SW480 (cell line): ENCODE data around the gene GPR137C.
A peak's percentile ranks its signal among the peaks of the same experiment; 100 is the strongest.

Experiments
- DNase-seq: peaks from one replicate; pipeline ENCODE4 v3.0.0-alpha.2; 2016; ENCODE audit warnings: low spot score

Gene GPR137C

DNA sequence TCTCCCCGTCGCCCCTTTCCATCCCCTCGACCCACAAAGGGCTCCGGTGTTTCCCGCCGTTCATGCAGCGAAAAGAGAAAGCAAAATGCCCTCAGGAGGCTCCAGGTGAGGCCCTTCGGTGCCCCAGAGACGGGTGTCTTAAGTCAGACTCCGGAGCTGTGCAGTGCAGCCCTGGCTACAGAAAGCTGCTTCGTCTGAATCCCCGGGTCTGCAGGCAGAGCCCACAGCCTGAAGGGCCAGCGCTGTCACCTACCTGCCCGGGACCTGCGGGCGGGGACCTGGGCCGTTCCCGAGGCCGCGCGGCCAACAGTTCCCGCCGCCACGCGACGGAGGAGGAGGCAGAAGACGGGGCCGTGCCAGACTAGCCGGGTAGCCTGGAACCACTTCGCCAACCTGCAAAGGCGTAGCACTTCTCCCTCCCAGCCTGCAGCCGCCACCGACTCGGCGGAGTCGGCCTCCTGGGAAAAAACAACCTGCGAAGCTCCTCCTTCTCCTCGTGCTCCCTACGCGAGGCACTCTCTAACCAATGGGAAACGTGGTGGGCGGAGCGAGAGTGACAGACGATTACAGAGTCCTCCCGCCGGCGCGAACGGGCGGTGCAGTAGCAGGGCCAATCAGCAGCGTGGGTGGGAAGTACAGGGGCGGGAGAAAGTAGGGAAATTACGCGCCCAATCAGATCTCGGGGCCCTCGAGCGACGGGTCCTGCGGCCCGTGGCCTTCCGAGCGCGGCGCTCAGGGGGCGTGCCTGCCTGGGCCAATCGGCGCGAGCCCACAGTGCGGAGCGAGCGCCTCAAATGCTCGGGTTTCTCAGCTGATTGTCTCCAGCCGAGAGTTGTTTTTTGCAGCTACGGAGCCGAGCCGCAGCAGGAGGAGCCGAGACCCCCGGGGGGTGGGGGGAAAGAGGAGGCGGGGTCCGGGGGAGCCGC is at the start of gene GPR137C, which contains the start of gene TXNDC16:
Gene GPR137C, plus strand, starts transcription at position 774 of the 926 bp plus-strand sequence. CDS start 312 bp downstream, outside the sequence.
Gene TXNDC16, minus strand, starts transcription at position 443 of the 926 bp plus-strand sequence. CDS start 8,948 bp downstream, outside the sequence.
- DNase-seq, result peak; percentile 99

DNA sequence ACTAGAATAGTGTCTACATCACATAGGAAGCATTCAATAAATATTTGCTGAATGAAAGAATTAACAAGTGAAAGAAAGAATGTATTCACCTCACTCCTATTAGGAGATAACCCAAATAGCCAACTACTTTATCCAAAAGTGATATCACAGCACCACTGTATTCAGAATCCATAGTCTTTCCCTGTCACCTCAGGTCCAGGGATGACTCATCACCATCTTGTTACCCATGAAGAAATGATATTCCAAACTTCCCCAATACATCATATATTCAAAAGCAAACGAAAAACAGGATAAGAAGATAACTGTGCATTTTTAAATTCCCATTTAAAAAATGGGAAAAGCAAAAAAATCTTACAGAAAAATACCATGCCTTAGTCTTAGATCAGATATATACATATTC is 39.4 kb upstream of the GPR137C start:
- DNase-seq, result no peak

DNA sequence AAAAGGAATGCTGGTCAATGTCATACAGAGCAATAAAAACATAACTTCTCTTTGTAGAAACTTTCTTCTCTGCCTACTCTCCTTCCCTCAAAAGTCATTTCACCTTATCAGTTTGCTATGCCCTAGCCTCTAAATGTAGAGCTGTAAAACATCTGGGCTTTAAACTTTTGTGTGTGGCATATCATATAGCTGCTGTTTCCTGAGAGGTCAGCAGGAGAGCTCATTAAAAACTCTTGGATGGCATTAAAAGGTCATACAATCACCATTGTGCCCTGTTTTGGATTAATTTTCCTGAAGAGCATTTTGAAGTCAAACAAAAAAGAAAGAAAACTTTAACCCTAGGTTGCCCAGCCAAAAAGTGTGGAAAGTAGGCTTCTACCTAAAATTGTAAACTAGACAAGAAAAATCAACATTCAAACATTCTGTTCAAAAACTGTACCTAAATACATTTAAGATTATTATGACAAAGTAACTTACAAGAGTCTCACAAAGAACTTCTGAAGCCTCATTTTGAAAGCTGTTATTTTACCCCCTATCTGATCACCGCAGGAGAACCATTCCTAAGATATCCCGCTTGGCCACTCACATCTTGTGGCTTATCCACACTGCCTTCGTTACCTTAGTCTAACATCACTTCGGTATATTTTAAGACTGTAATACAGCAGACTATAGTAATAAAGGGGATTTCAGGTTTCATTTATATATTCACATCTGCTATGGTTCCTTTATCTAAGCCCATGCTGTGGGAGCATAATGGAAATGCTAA is 38.4 kb upstream of the GPR137C start:
- no peak for DNase-seq

DNA sequence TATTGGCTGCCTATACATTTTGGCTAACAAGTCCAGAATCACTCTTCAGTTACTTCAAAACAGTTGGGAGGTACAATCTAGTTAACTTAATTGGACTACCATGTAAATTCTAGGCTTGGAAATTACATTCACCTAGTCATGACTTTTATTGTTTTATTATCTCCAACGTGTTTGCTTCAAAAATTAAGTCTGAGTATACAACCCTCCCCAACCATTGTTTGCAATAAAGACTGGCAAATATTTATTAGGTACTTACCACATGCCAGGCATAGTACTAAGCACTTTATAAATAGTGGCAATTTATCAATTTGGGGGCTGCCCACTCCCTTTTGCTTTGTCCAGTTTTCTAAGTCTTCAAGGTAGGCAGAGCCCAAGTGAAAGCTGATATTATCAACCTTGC is 30.6 kb upstream of the GPR137C start:
- no peak for DNase-seq

GRCh38 chr14:52522581-52523345 is 29.9 kb upstream of the GPR137C start:
- DNase-seq, result no peak

DNA sequence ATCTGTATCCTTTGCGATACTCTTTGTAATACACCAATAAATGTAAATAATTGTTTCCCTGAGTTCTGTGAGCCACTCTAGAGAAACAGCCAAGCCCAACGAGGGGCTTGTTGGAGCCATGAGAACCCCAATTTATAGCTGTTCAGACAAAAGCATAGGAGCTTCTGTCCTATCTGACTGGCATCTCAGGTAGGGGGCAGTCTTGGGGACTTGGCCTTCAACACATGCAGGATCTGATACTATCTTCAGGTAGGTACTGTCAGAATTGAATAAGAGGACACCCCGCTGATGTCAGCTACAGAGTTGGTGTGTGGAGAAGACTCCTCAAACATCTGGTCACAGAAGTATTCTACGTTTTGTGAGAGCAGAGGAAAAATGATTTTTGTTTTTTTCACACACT is 25.6 kb upstream of the GPR137C start:
- DNase-seq, result no peak

DNA sequence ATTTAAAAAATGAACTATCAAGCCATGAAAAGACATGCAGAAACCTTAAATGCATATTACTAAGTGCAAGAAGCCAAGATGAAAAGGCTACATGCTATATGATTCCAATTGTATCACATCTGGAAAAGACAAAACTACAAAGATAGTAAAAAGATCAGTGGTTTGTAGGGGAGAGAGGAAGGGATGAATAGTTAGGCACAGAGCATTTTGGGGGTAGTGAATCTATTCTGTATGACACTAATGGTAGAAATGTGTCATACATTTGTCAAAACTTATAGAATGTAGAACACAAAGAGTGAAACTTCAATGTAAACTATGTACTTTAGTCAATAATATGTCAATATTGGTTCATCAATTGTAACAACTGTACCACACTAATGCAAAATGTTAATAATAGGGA is 21.2 kb upstream of the GPR137C start:
- no peak for DNase-seq

DNA sequence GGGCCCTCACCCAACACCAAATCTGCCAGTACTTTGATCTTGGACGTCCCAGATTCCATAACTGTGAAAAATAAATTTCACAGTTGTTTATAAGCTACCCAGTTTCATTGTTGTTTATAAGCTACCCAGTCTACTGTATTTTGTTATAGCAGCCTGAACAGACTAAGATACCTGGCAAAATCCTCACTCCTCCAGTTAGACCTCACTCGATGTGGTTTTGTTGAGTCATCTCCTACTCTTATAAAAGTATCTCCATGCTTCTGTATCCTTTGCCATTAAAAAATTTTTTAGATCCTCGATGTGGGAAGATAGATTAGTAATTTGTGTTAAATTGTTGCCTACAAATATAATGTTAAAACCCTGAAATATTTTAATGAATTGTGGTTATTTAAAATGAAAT is 16.4 kb upstream of the GPR137C start:
- DNase-seq, result no peak

- DNase-seq, result no peak
These were observed 14.0 kb upstream of the GPR137C start for GRCh38 chr14:52538623-52539022.

DNA sequence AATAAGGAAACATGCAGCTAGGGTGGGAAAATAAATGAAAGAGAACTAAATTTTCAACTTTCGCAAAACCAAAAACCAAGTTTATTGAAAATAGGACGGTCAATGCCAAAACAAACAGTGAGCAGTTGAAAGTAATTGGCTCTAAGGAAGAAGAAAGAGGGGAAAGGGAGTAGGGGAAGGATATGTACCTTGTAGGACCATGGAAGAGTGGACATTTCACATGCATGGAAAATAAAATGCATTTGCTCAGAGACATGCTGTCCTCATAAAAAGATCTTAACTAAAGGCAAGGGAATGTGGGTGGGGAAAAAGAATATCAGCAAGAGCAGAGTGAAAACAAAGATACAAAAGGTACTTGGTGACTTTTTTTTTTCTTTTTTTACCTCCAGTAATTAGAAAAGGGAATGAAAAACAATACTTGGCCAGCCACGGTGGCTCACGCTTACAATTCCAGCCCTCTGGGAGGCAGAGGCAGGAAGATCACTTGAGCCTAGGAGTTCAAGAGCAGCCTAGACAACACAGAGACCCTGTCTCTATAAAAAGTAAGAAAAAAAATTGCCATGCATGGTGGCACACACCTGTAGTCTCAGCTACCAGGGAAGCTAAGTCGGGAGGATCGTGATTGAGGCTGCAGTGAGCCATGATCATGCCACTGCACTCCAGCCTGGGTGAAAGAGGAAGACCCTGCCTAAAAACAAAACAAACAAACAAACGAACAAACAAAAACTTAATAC is 6.9 kb upstream of the GPR137C start:
- no peak for DNase-seq

- no peak for DNase-seq
These were observed 6.3 kb upstream of the GPR137C start for GRCh38 chr14:52546318-52546670.

GRCh38 chr14:52547027-52547426 is 5.6 kb upstream of the GPR137C start:
- DNase-seq, result no peak

DNA sequence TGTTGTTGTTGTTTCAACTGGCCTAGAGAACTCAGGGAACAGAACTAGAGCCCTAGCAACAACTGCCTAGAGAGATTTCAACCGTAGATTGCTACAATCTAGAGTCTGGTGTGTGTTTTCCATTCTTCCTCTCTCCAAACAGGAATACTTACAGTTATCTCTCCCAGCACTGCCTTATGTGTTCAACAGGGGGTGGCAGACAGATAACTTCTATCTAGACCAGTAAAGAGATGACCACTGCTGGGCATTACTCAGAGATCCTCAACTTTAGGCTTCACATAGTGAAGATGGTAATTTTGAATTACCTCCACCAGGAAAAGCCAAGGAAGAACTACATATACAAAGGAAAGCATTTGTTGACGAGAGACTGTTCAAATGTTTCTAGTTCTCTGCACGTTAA is 5.1 kb upstream of the GPR137C start:
- no peak for DNase-seq

DNA sequence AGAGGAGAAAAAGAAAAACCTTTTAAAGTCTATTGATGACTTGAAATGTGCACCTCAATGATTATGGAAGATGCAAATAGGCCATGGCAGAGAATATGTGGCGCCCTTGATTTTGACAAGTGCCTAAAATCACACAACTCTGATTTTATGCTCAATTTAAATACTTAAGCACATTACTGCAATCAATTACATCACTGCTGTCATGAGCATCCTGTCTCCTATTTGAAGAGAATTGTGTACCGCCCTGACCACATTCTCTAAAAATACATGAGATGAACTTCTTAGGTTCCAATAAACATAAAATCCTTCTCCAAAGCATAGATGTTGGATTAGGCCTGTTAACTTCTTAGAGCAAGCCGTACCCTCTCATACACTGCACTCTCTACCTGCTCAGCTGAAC is 2.0 kb upstream of the GPR137C start:
- no peak for DNase-seq

DNA sequence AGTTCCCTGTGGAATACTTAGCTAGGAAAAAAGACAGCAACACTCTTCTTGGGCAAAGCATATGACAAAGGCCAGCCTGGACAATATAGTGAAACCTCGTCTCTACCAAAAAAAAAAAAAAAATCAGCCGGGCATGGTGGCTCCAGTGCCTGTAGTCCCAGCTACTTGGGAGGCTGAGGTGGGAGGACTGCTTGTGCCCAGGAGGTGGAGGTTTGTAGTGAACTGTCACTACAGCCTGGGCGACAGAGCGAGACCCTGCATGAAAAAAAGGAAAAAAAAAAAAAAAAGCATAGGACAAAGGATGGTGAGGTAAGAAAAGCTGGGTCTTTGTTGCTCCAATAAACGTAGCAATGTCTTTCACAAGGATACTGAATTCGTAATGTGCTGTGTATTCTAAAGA is 1.4 kb upstream of the GPR137C start:
- no peak for DNase-seq

GRCh38 chr14:52551696-52552062 is 957 bp upstream of the GPR137C start:
- peak; percentile 67 for DNase-seq

- DNase-seq, result peak; percentile 56
These were observed 500 bp downstream of the GPR137C start for GRCh38 chr14:52553002-52553670.

DNA sequence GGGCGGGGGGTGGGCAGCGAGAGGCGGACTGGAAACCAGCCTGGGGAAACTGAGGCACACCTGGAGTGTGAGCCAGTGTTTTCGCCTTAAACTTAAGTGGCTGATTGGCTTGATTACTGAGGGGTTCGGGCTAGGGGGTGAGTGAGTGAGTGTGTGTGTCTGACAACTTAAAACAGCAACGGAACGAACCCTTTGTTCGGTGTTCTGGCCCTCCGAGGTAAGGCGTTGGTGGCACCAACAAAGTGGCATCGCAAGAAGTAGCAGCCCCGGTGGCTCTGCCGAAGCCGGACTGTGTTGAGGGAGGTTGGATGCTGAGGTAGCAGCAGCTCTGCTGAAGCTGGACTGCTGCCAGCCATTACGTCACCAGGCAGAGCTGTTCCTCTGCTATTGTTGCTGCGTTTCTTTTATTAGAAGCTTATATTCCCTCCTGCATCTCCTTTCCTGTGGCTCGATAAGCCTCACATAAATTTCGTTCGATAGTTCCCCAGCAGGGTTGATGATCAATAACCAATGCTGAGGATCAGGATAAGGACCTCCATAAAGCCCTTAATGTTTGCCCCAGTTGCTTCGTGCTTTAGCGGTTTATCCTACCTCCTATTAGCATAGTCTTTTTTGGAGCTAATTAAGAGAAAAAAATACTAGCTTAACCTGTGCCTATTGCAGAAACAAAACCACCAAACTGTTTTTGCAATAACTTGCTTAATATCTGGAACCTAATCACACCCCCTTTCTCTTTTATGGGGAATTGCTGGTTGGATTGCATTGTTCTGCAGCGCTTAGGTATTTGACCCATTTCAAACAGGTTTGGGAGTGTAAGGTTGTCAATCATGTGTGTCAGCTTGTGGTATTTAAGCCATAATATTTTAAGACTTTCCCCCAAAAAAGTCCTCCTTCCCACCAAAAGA is 1.3 kb downstream of the GPR137C start:
- DNase-seq, result peak; percentile 80

GRCh38 chr14:52558688-52559087 is 6.1 kb downstream of the GPR137C start:
- DNase-seq, result no peak

DNA sequence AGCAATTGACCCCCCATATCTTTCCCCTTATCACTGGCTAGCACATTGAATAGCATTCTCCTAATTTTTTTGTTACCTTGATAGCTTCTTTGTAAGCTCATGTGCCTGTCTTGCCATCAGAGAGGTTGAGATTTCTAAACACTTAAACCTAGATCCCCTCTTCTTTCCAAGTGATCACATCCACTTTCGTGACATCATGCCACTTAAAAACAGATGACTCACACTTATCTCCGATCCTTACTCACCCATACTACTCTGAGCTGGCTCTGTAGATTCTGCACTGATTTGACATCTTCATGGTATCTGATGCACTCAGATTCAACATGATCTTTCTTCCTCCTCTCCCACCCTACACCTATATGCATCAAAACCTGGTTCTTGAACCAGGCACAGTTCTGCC is 10.5 kb downstream of the GPR137C start:
- DNase-seq, result no peak
